ENCODE measurements around the gene EML1. TPM values are rescaled to one million over a fixed set of nuclear protein-coding genes. Genes with fewer than 3 reads are reported as not detected.

The EML1 gene
- total RNA-seq, 1 donor from 2014 or later, result 28.3 TPM

- Histone ChIP-seq H3K27ac (peak overlapping the region; percentile 72 to 74), H3K4me3 (no peak overlapping the region), H3K9me3 (no peaks in the 10 kb centered on the region), H3K27me3 (no peaks in the 10 kb centered on the region), H3K36me3 (no peaks in the 10 kb centered on the region), H3K4me1 (peaks cover 7 to 34% of the 10 kb centered on the region in 2 donors)
- no peak for DNase-seq (ENCODE audit: low spot score in 2 of 2)
- intact Hi-C loops (cut with DNase I), result no loop called here
- no peak for TF ChIP-seq CTCF (IDR thresholded peaks at IDR 0.05)
Measured at GRCh38 chr14:99747167-99747566, 46.0 kb upstream of the EML1 start.

GRCh38 chr14:99747582-99748330 is 45.5 kb upstream of the EML1 start:
- Histone ChIP-seq H3K4me1 (peaks cover 7 to 39% of the 10 kb centered on the region in 2 donors), H3K4me3 (no peak overlapping the region), H3K27ac (peak overlapping the region; percentile 72 to 74), H3K9me3 (no peaks in the 10 kb centered on the region), H3K27me3 (no peaks in the 10 kb centered on the region), H3K36me3 (no peaks in the 10 kb centered on the region)
- DNase-seq (ENCODE audit: low spot score in 2 of 2), result no peak
- intact Hi-C loops (cut with DNase I), result no loop called here
- no peak for TF ChIP-seq CTCF (IDR thresholded peaks at IDR 0.05)

- no peaks in the 10 kb centered on the region for H3K36me3 ChIP-seq
- no peak for TF ChIP-seq CTCF (IDR thresholded peaks at IDR 0.05)
- intact Hi-C loops (cut with DNase I), result no loop called here
- H3K4me1 ChIP-seq, result peaks cover 7 to 47% of the 10 kb centered on the region in 2 donors
- no peak overlapping the region for H3K4me3 ChIP-seq
- no peaks in the 10 kb centered on the region for H3K27me3 ChIP-seq
- H3K27ac ChIP-seq, result no peak overlapping the region
- H3K9me3 ChIP-seq, result no peaks in the 10 kb centered on the region
- DNase-seq (ENCODE audit: low spot score in 2 of 2), result no peak
Measured at GRCh38 chr14:99748529-99748928, 44.7 kb upstream of the EML1 start.

- H3K36me3 ChIP-seq, result no peaks in the 10 kb centered on the region
- no peak for DNase-seq (ENCODE audit: low spot score in 2 of 2)
- intact Hi-C loops (cut with DNase I), result no loop called here
- H3K27ac ChIP-seq, result peak overlapping the region in 1 of 2 donors; percentile 21
- H3K9me3 ChIP-seq, result no peaks in the 10 kb centered on the region
- H3K4me1 ChIP-seq, result peaks cover 7 to 51% of the 10 kb centered on the region in 2 donors
- H3K4me3 ChIP-seq, result no peak overlapping the region
- no peaks in the 10 kb centered on the region for H3K27me3 ChIP-seq
- TF ChIP-seq CTCF (IDR thresholded peaks at IDR 0.05), result no peak
Measured at GRCh38 chr14:99749142-99749541, 44.1 kb upstream of the EML1 start.

- intact Hi-C loops (cut with DNase I), result loop anchor here (10.0 kb wide), 1 partner anchor 625 kb away; the partner anchor contains the start of gene WDR25
- H3K27ac ChIP-seq, result peak overlapping the region in 1 of 2 donors; percentile 21
Measured at GRCh38 chr14:99749763-99750715, 43.2 kb upstream of the EML1 start.

More at GRCh38 chr14:99749763-99750715, 43.2 kb upstream of the EML1 start:
- peaks cover 10 to 53% of the 10 kb centered on the region in 2 donors for H3K4me1 ChIP-seq
- no peaks in the 10 kb centered on the region for H3K9me3 ChIP-seq
- no peaks in the 10 kb centered on the region for H3K36me3 ChIP-seq
- no peak overlapping the region for H3K4me3 ChIP-seq
- TF ChIP-seq CTCF (IDR thresholded peaks at IDR 0.05), result no peak
- no peak for DNase-seq (ENCODE audit: low spot score in 2 of 2)
- H3K27me3 ChIP-seq, result no peaks in the 10 kb centered on the region

Measured in ascending aorta (tissue), 2 donors.